Measurements from ENCODE around the gene IGSF21. TPM values are rescaled to one million over a fixed set of nuclear protein-coding genes. Genes with fewer than 3 reads are reported as not detected.

The IGSF21 gene
- total RNA-seq, 2 experiments from 2014 or later: not detected

DNA sequence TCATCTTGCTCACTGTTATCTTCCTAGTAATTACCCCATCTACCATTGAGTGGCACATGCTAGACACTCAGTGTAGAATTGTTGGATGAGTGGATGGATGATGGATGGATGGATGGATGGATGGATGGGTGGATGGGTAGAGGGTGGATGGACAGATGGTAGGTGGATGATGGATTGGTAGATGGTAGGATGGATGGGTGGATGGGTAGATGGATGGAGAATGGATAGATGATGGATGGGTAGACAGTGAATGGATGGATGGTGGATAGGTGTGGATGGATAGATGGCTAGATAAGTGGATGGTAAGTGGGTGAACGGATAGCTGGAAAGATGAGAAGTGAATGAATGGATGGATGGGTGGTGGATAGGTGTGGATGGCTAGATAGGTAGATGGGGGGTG, 207.9 kb downstream of the IGSF21 start:
- no peak overlapping the region for H3K4me3 Mint-ChIP-seq
- no peak overlapping the region for H3K27ac Mint-ChIP-seq
- intact Hi-C loops (cut with micrococcal nuclease): no loop called here
- H3K36me3 Mint-ChIP-seq: no peaks in the 10 kb centered on the region
- no peaks in the 10 kb centered on the region for H3K4me1 Mint-ChIP-seq (ENCODE audit: low read depth)
- H3K27me3 Mint-ChIP-seq: peaks cover 6% of the 10 kb centered on the region
- no peaks in the 10 kb centered on the region for H3K9me3 Mint-ChIP-seq
- CTCF ChIA-PET: no interaction called here
- POLR2A ChIA-PET: no interaction called here
- DNase-seq: no peak

DNA sequence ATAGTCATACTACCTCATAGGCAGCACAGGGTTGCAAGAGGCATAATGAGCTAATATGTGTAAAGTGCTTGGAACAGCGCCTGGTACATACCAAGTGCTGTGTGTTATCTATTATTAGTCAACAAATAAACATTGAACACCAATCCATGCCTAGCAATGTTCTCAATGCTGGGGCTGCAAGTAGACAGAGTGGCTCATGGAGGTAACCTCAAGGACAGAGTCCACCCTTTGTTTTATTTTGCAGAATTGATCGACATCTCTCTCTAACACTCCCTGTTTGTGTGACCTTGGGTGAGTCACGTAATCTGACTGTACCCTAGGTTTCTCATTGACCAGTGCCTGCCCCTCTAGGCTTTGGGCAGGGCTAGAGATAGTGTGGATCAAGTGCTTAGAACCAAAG, 209.2 kb downstream of the IGSF21 start:
- Mint-ChIP-seq H3K4me3 (no peak overlapping the region), H3K36me3 (no peaks in the 10 kb centered on the region), H3K27ac (no peak overlapping the region), H3K27me3 (peaks cover 2% of the 10 kb centered on the region), H3K4me1 (ENCODE audit: low read depth) (no peaks in the 10 kb centered on the region), H3K9me3 (no peaks in the 10 kb centered on the region)
- ChIA-PET CTCF (no interaction called here), POLR2A (no interaction called here)
- intact Hi-C loops (cut with micrococcal nuclease): no loop called here
- DNase-seq: no peak

DNA sequence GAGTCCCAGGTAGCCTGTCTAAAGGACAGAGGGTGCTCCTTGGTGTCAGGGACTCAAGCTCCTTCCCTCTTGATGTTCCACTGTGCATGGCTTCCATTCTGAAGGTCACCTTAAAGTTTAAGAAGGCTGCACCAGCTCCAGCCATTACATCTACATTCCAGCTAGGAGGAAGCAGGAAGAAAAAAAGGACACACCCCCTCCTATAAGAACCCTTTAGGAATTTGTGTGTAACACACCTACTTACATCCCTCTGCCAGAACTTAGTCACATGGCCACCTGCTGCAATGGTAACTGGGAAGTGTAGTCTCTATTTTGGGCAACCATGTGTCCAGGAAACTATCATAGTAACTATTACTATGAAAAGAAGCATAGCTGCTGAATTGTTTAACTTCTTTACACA, 211.5 kb downstream of the IGSF21 start:
- no peak for DNase-seq
- H3K9me3 Mint-ChIP-seq: no peaks in the 10 kb centered on the region
- intact Hi-C loops (cut with micrococcal nuclease): no loop called here
- no peak overlapping the region for H3K4me3 Mint-ChIP-seq
- ChIA-PET CTCF (interaction anchor here (1.2 kb wide), 1 partner anchor 20 kb away, joined by 5 read pairs; no protein-coding TSS in a partner anchor), POLR2A (no interaction called here)
- peaks cover 14% of the 10 kb centered on the region for H3K27me3 Mint-ChIP-seq
- H3K4me1 Mint-ChIP-seq (ENCODE audit: low read depth): no peaks in the 10 kb centered on the region
- no peaks in the 10 kb centered on the region for H3K36me3 Mint-ChIP-seq
- H3K27ac Mint-ChIP-seq: no peak overlapping the region

DNA sequence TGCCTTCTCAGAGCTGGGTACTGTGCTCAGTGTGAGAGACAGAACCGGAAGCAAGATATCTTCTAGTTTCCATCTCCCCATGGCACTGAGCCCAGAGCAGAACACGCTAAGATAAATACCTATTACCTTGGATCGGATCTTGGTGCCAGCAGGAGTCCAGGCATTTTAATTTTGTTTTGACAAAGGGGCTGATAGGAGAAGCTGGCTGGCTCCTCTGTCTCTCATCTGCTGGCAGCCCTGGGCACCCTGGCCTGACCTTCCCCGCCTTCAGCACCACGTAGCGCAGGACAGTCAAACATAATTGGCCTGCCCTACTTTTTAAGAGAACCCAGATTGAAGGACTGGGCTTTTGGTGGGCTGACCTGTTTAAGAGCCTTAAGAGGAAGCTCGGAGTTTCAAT, 212.5 kb downstream of the IGSF21 start:
- CTCF ChIA-PET: interaction anchor here (1.2 kb wide), 1 partner anchor 21 kb away, joined by 5 read pairs; no protein-coding TSS in a partner anchor

DNA sequence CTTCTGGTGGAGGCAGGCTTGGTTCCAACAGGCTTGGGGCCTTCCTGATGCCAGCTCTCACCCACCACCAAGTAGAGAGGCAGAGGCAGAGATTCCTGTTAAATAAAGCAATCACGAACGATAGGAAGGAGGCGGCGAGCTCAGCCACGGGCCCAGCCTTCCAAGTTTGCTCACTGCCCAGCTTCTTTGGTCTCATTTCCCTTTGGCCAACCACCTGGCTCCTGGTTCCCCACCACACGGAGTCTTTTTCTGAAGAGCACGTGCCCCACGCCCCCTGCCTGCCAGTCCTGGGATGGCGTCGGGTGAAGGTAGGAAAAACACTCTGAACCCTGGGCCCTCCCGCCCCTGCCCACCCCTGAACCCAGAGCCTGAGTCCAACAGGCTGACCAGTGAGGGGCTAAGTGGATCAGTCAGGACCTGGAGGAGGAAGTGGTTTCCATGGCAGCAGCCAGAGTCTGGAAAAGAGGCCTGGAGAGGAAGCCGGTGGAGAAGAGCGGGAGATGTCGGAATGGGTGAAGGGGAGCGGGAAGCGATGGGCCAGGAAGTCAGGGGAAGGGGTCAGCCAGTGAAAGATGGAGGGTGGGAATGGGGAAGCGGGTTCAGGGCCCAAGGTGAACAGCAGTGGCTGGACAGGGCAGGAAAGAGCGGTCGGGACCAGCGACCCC, 214.9 kb downstream of the IGSF21 start:
- no peaks in the 10 kb centered on the region for H3K4me1 Mint-ChIP-seq (ENCODE audit: low read depth)
- H3K27me3 Mint-ChIP-seq: peaks cover 15% of the 10 kb centered on the region
- no peak overlapping the region for H3K4me3 Mint-ChIP-seq
- intact Hi-C loops (cut with micrococcal nuclease): no loop called here
- POLR2A ChIA-PET: no interaction called here
- no peak for DNase-seq
- H3K36me3 Mint-ChIP-seq: no peaks in the 10 kb centered on the region
- H3K27ac Mint-ChIP-seq: no peak overlapping the region
- CTCF ChIA-PET: no interaction called here
- no peaks in the 10 kb centered on the region for H3K9me3 Mint-ChIP-seq

More for the DNA sequence above, 212.5 kb downstream of the IGSF21 start:
- Mint-ChIP-seq H3K9me3 (no peaks in the 10 kb centered on the region), H3K27me3 (peaks cover 15% of the 10 kb centered on the region), H3K4me1 (ENCODE audit: low read depth) (no peaks in the 10 kb centered on the region), H3K4me3 (no peak overlapping the region), H3K36me3 (no peaks in the 10 kb centered on the region), H3K27ac (no peak overlapping the region)
- POLR2A ChIA-PET: no interaction called here
- DNase-seq: no peak
- intact Hi-C loops (cut with micrococcal nuclease): no loop called here

DNA sequence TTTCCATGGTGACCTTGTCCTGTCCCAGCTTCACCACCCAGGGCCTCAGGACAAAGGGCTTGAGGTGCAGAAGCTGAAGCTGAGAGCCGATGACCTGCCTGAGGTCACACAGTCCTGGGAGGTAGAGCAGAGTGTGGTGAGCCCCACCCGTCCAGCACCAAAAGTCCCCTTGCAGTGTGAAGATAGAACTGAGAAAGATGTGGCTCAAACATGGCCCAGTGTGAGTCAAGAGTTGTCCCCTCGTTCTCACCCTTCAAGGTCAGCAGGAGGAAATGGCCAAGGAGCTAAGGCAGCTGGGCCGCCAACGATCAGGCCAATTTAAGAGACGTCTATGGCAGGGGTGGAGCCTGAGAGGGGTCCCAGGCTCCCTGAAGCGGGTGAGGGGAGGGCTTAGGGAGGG, 215.7 kb downstream of the IGSF21 start:
- DNase-seq: no peak
- Mint-ChIP-seq H3K9me3 (no peaks in the 10 kb centered on the region), H3K4me1 (ENCODE audit: low read depth) (no peaks in the 10 kb centered on the region), H3K27me3 (peaks cover 15% of the 10 kb centered on the region), H3K4me3 (no peak overlapping the region), H3K27ac (no peak overlapping the region), H3K36me3 (no peaks in the 10 kb centered on the region)
- ChIA-PET POLR2A (no interaction called here), CTCF (no interaction called here)
- intact Hi-C loops (cut with micrococcal nuclease): no loop called here

DNA sequence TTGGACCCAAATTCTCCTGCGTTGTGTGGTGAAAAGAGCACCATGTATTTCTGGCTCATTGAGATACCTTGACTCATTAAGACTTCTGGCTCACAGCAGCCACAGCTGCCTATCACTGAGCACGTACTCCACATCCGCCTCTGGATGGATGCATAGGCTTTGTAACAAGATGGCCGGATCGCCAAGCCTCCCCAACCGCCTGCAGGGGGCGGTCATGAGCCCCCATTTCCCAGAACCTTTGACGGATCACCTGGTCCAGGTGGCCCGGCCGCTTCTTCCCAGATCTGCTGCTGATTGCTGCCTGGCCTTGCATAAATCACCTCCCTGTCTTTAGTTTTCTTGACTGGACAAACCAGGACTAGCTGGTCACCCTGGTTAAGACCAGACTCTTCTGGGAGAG, 216.6 kb downstream of the IGSF21 start:
- H3K36me3 Mint-ChIP-seq: no peaks in the 10 kb centered on the region
- no peak for DNase-seq
- H3K27ac Mint-ChIP-seq: no peak overlapping the region
- intact Hi-C loops (cut with micrococcal nuclease): no loop called here
- H3K4me3 Mint-ChIP-seq: no peak overlapping the region
- POLR2A ChIA-PET: no interaction called here
- H3K9me3 Mint-ChIP-seq: no peaks in the 10 kb centered on the region
- peaks cover 15% of the 10 kb centered on the region for H3K27me3 Mint-ChIP-seq
- CTCF ChIA-PET: no interaction called here
- H3K4me1 Mint-ChIP-seq (ENCODE audit: low read depth): no peaks in the 10 kb centered on the region

DNA sequence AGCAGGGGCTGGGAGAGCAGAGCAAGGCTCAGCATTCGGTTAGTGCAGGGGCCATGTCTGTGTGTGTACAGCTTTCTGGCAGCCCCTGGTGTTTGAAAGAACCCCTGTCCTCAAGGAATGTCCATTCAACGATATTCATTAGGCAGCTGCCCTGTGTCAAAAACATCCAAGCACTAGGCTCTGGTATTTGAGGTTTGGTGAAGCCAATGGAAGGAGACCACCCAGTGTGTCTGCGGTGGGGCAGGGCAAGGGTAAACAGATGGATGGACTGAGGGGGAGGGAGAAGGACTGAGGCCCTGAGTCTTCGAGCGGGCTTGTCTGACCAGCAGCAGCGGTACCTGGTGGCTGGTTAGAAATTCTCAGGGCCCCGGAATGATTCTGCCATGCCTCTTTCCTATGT, 217.5 kb downstream of the IGSF21 start:
- Mint-ChIP-seq H3K27ac (no peak overlapping the region), H3K4me1 (ENCODE audit: low read depth) (no peaks in the 10 kb centered on the region), H3K4me3 (no peak overlapping the region), H3K27me3 (peaks cover 15% of the 10 kb centered on the region), H3K36me3 (no peaks in the 10 kb centered on the region), H3K9me3 (no peaks in the 10 kb centered on the region)
- ChIA-PET POLR2A (no interaction called here), CTCF (no interaction called here)
- DNase-seq: no peak
- intact Hi-C loops (cut with micrococcal nuclease): no loop called here

DNA sequence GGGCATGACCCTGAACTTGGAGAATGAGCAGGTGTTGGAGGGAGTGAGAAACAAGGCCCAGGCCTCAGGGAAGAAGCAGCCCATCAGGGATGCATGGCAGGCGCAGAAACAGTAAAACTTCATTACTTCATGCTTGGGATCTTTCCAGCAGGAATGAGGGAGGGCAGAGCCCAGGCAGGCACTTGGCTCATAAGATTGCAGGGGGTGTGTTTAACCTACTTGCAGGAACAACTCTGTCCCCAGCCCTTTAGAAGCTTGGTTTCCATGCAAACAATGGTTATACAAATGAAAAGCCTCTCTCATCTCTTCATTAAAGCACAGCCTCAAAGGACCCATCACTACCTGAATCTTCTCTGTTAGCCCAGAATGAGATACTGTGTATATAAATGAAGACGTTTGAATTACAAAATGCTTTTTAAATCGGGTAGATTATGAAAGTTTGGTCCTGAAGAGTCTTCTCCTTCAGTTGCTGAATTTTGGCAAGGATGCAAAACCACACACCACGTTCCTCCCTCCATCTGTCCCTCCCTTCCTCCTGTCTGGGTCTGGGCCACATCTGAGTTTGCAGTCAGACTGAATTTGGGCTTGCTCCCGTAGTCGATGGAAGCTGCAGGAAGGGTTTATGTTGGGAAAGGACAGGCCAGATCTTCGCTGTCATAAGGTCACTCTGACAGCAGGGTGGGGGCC, 218.8 kb downstream of the IGSF21 start:
- H3K9me3 Mint-ChIP-seq: no peaks in the 10 kb centered on the region
- H3K36me3 Mint-ChIP-seq: no peaks in the 10 kb centered on the region
- no peak overlapping the region for H3K4me3 Mint-ChIP-seq
- intact Hi-C loops (cut with micrococcal nuclease): no loop called here
- no peak overlapping the region for H3K27ac Mint-ChIP-seq
- H3K27me3 Mint-ChIP-seq: peaks cover 14% of the 10 kb centered on the region
- CTCF ChIA-PET: no interaction called here
- DNase-seq: no peak
- no peaks in the 10 kb centered on the region for H3K4me1 Mint-ChIP-seq (ENCODE audit: low read depth)
- POLR2A ChIA-PET: no interaction called here

DNA sequence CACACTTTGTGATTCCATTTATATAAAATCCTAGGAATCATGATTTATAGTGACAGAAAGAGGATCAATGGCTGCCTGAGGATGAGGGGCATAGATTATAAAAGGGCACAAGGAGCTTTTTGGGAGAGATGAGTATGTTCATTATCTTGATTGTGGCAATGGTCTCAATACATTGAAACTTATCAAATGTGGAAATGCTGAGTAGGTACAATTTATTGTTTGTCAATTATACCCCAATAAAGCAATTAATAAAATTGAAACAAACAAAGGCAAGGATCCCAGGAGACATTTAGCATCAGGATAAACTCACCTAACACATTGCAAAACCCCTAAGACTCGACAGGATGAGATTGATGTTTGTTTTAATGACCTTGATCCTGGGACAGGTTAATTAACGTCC, 220.1 kb downstream of the IGSF21 start:
- Mint-ChIP-seq H3K36me3 (no peaks in the 10 kb centered on the region), H3K4me3 (no peak overlapping the region), H3K4me1 (ENCODE audit: low read depth) (no peaks in the 10 kb centered on the region), H3K27ac (no peak overlapping the region), H3K9me3 (no peaks in the 10 kb centered on the region), H3K27me3 (peaks cover 14% of the 10 kb centered on the region)
- ChIA-PET CTCF (no interaction called here), POLR2A (no interaction called here)
- DNase-seq: no peak
- intact Hi-C loops (cut with micrococcal nuclease): no loop called here

DNA sequence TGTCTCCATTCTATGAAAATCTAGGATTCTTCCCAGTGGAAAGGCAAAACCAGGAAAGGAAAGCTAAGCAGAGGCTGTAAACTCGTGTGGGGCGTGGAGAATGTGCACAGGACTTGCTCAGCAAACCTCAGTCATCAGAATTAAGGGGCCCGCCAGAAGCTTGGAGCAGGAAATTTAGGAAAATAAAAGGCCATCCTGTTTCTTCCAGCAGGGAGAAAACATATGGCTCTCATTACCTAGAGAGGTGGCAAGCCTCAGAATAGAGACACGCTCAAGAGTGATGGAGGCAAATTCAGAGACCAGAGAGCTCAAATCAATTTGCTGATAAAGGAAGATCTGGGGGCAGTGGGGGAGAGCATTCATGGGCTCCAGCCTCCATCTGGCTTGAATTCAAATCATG, 221.2 kb downstream of the IGSF21 start:
- Mint-ChIP-seq H3K4me3 (no peak overlapping the region), H3K4me1 (ENCODE audit: low read depth) (no peaks in the 10 kb centered on the region), H3K27ac (no peak overlapping the region), H3K36me3 (no peaks in the 10 kb centered on the region), H3K9me3 (no peaks in the 10 kb centered on the region), H3K27me3 (peaks cover 8% of the 10 kb centered on the region)
- intact Hi-C loops (cut with micrococcal nuclease): no loop called here
- no peak for DNase-seq
- POLR2A ChIA-PET: no interaction called here
- CTCF ChIA-PET: no interaction called here

DNA sequence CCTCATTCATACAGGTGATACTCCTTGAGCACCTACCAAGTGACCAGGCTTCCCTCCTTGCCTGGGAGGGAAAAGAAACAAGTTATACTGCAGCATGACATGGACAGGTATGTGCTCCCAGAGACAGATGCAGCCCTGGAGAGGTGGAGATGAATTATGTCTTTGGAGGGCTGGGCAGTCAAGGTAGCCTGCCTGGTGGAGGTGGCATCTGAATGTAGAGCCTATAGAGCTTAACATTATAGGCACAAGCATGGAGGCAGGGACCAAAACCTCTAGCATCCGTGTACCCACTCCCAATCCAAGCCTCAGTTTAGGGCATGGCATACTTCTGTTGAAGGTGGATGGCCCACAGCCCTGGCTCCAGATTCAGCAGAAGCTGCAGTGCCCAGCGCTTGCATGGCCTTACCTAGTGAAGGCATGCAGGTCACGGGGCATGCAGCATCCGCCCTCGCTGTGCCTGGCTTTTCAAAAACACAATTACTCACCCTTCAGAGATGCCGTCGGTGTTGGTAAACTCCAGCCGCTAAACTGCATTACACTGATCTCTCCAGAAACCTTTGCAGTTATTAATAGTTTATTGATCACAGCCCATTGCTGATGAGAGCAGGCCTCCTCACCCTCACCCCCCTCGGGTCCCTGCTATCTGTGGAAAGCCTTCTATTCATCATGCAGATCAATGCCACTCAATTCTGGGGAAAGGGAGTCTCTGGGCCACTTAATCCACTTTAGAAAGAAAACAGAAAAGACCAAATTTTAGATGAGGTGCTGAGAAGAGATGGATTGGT, 222.1 kb downstream of the IGSF21 start:
- Mint-ChIP-seq H3K4me3 (no peak overlapping the region), H3K27ac (no peak overlapping the region), H3K9me3 (no peaks in the 10 kb centered on the region), H3K4me1 (ENCODE audit: low read depth) (no peaks in the 10 kb centered on the region), H3K36me3 (no peaks in the 10 kb centered on the region), H3K27me3 (peaks cover 6% of the 10 kb centered on the region)
- ChIA-PET POLR2A (no interaction called here), CTCF (no interaction called here)
- intact Hi-C loops (cut with micrococcal nuclease): no loop called here
- no peak for DNase-seq

DNA sequence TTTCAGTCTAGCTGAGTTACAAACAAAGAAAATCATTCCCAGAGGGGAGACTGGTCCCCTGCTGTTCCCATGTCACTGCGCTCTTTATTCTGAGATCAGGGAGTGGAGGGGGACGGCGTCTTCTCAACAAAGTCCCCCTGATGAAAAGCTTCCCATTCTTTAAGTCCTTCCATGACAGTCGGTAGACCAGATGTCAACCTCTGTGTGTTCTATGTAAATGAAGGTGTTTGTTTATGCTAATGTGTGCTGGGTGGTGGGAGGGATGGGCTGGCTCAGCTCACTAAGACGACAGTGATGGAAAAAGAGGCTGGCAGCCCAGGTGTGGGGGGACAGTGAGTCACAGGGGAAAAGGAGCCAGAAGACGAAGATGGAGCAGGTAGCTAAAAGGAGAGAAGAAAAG, 225.0 kb downstream of the IGSF21 start:
- POLR2A ChIA-PET: no interaction called here

More for the DNA sequence above, 225.0 kb downstream of the IGSF21 start:
- no peaks in the 10 kb centered on the region for H3K4me1 Mint-ChIP-seq (ENCODE audit: low read depth)
- no peaks in the 10 kb centered on the region for H3K36me3 Mint-ChIP-seq
- H3K27ac Mint-ChIP-seq: no peak overlapping the region
- CTCF ChIA-PET: no interaction called here
- no peaks in the 10 kb centered on the region for H3K9me3 Mint-ChIP-seq
- intact Hi-C loops (cut with micrococcal nuclease): no loop called here
- H3K4me3 Mint-ChIP-seq: no peak overlapping the region
- H3K27me3 Mint-ChIP-seq: peaks cover 6% of the 10 kb centered on the region
- no peak for DNase-seq

All from activated CD4-positive, alpha-beta memory T cell treated with anti-CD3 and anti-CD28 coated beads for 36 hours (primary cell).